ENCODE measurements around the gene TRMU. TPM values are rescaled to one million over a fixed set of nuclear protein-coding genes. Genes with fewer than 3 reads are reported as not detected.

Gene TRMU
- total and polyA plus RNA-seq, 4 experiments from 2014 or later = 14.5 to 93.0 (median 48.6) TPM

DNA sequence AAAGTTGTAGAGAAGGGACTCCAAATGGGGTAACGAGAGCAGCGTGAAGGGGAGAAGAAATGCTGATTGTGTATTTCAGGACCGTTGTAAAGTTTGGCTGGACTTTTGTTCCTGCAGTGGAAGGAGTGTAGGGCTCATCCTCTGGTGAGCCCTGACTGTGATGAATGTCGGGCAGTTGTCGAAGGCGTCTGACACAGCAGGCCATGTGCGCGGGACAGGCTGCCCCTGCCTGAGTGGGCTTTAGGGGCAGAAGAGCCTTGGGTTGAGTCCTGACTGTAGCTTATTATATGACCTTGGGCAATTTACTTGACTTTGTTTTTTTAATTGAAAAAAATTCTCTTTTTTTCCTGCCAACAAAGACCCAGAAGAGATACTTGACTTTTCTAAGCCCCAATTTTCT is 3.1 kb downstream of the TRMU start:
- no peak overlapping the region for H3K4me3 ChIP-seq (ENCODE audit: low read length in 2 of 2)
- peaks cover 17% of the 10 kb centered on the region for H3K4me1 ChIP-seq (ENCODE audit: insufficient read depth, low read length)
- Mint-ChIP-seq H3K4me1 (peaks cover 28 to 55% (median 42%) of the 10 kb centered on the region in 4 donors), H3K4me3 (peak overlapping the region in 2 of 8 donors; percentile 2 to 17), H3K36me3 (peaks cover 38 to 66% of the 10 kb centered on the region in 2 donors), H3K9me3 (no peaks in the 10 kb centered on the region), H3K27me3 (no peaks in the 10 kb centered on the region), H3K27ac (peak overlapping the region in 3 of 7 donors; percentile 23 to 61 (median 32))
- DNase-seq = no peak
- no peaks in the 10 kb centered on the region for H3K27me3 ChIP-seq (ENCODE audit: insufficient read depth, low read length)
- intact Hi-C loops (cut with micrococcal nuclease) = no loop called here
- H3K27ac ChIP-seq (ENCODE audit: low read depth, low read length) = no peak overlapping the region
- CTCF ChIA-PET (ENCODE audit: partially characterized antibody) = interaction anchor here (1.1 kb wide), 1 partner anchor 344 kb away, joined by 3 read pairs; no protein-coding TSS in a partner anchor
- H3K9me3 ChIP-seq (ENCODE audit: control insufficient read depth in 1 of 2, low read length in 2 of 2) = no peaks in the 10 kb centered on the region
- H3K36me3 ChIP-seq (ENCODE audit: insufficient read depth, low read length) = peaks cover 46% of the 10 kb centered on the region
- POLR2A ChIA-PET (ENCODE audit: partially characterized antibody) = no interaction called here

DNA sequence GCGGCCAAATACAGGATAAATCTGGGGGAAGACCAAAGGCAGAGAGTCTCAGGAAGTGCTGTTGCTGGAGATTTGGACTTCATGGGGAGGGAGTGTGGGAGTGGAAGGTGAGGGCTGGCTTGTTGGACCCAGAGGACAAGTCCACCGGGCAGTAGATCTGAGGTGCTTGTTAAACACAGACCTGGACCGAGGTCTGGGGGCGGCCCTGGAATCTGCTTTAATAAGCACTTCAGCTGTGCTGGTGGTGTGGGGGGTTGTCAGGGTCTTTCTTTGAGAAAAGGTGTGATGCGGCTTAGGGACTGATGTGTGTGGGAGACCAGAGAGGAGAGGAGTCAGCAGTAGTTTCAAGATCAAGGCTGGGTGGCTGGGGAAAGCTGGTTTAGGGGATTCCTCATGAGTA is 4.4 kb downstream of the TRMU start:
- Histone ChIP-seq H3K4me1 (ENCODE audit: insufficient read depth, low read length) (peaks cover 17% of the 10 kb centered on the region), H3K27me3 (ENCODE audit: insufficient read depth, low read length) (no peaks in the 10 kb centered on the region), H3K4me3 (ENCODE audit: low read length in 2 of 2) (no peak overlapping the region), H3K36me3 (ENCODE audit: insufficient read depth, low read length) (peaks cover 55% of the 10 kb centered on the region), H3K9me3 (ENCODE audit: control insufficient read depth in 1 of 2, low read length in 2 of 2) (no peaks in the 10 kb centered on the region), H3K27ac (ENCODE audit: low read depth, low read length) (no peak overlapping the region)
- DNase-seq = no peak
- H3K4me1 Mint-ChIP-seq = peaks cover 29 to 51% (median 39%) of the 10 kb centered on the region in 4 donors
- intact Hi-C loops (cut with micrococcal nuclease) = no loop called here
- no peaks in the 10 kb centered on the region for H3K27me3 Mint-ChIP-seq
- H3K36me3 Mint-ChIP-seq = peaks cover 45 to 80% of the 10 kb centered on the region in 2 donors
- ChIA-PET POLR2A (ENCODE audit: partially characterized antibody) (no interaction called here), CTCF (ENCODE audit: partially characterized antibody) (interaction anchor here (0.8 to 1.0 kb wide), 2 partner anchors 176 to 345 kb away, joined by 3 read pairs; no protein-coding TSS in a partner anchor)
- H3K27ac Mint-ChIP-seq = peak overlapping the region in 2 of 7 donors; percentile 10 to 74
- H3K4me3 Mint-ChIP-seq = peak overlapping the region in 1 of 8 donors; percentile 27
- H3K9me3 Mint-ChIP-seq = no peaks in the 10 kb centered on the region

DNA sequence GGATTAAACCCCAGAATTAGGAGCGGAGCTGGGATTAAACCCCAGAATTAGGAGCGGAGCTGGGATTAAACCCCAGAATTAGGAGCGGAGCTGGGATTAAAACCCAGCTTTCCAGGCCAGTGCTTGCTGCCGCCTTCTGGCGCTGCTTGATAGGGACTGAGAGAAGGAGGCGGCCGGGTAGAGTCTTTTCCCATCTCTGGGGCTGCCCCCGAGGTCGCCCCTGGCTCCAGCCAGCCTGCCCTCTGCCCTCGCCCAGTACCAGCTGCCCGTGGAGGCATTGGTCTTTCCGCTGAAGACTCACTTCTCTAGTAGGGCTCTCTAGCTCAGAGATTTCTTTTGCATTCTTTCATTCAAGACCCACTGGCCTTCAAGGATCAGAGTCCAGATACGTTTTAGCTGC is 5.2 kb downstream of the TRMU start:
- no peaks in the 10 kb centered on the region for H3K9me3 Mint-ChIP-seq
- peaks cover 57% of the 10 kb centered on the region for H3K36me3 ChIP-seq (ENCODE audit: insufficient read depth, low read length)
- DNase-seq = no peak
- H3K9me3 ChIP-seq (ENCODE audit: control insufficient read depth in 1 of 2, low read length in 2 of 2) = no peaks in the 10 kb centered on the region
- H3K27ac ChIP-seq (ENCODE audit: low read depth, low read length) = no peak overlapping the region
- no peak overlapping the region for H3K27ac Mint-ChIP-seq
- intact Hi-C loops (cut with micrococcal nuclease) = no loop called here
- peaks cover 17% of the 10 kb centered on the region for H3K4me1 ChIP-seq (ENCODE audit: insufficient read depth, low read length)
- H3K27me3 Mint-ChIP-seq = no peaks in the 10 kb centered on the region
- ChIA-PET POLR2A (ENCODE audit: partially characterized antibody) (no interaction called here), CTCF (ENCODE audit: partially characterized antibody) (interaction anchor here (0.8 to 1.0 kb wide), 2 partner anchors 176 to 346 kb away, joined by 3 read pairs; no protein-coding TSS in a partner anchor)
- peaks cover 29 to 46% (median 38%) of the 10 kb centered on the region in 4 donors for H3K4me1 Mint-ChIP-seq
- H3K4me3 Mint-ChIP-seq = no peak overlapping the region
- H3K4me3 ChIP-seq (ENCODE audit: low read length in 2 of 2) = no peak overlapping the region
- peaks cover 47 to 80% of the 10 kb centered on the region in 2 donors for H3K36me3 Mint-ChIP-seq
- H3K27me3 ChIP-seq (ENCODE audit: insufficient read depth, low read length) = no peaks in the 10 kb centered on the region

DNA sequence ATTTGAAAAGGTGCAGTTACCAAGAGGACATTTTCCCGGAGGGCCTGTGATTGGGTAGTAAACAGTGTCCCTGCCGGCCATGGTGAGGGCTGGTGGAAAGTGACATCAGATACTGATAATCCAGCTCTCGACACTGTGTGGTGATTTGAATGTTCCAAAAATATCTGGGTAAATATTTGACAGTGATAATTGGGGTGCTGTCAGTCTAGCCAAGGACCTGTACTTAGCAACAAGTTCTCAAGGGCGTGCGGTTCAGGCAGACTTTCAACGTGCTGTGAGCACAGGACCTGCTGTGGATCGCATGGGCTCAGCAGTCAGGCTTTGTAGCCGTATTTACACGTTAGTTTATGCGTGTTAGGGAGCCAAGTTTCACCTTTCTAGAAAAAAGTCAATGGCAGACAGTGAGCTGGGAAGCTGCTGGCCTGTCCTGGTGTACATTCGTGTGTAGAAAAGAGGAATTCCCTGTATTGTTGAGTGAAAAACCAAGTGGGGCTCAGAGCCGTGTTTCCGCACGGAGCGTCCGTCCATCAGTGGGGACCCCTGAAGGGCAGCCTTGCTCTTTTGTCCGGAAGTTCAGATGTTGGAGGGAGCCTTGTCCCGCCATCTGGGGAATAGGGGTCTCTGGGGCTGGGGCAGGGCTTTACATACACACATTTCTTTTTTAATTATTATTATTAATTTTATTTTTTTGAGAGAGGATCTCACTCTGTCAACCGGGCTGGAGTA is 11.3 kb downstream of the TRMU start:
- Histone ChIP-seq H3K9me3 (ENCODE audit: control insufficient read depth in 1 of 2, low read length in 2 of 2) (no peaks in the 10 kb centered on the region), H3K27me3 (ENCODE audit: insufficient read depth, low read length) (no peaks in the 10 kb centered on the region), H3K4me1 (ENCODE audit: insufficient read depth, low read length) (no peaks in the 10 kb centered on the region), H3K36me3 (ENCODE audit: insufficient read depth, low read length) (peaks cover 81% of the 10 kb centered on the region), H3K27ac (ENCODE audit: low read depth, low read length) (no peak overlapping the region), H3K4me3 (ENCODE audit: low read length in 2 of 2) (no peak overlapping the region)
- CTCF ChIA-PET (ENCODE audit: partially characterized antibody) = no interaction called here
- Mint-ChIP-seq H3K27me3 (no peaks in the 10 kb centered on the region), H3K4me1 (peaks cover 3 to 10% (median 5%) of the 10 kb centered on the region in 4 donors), H3K4me3 (no peak overlapping the region), H3K36me3 (peaks cover 58 to 87% of the 10 kb centered on the region in 2 donors), H3K9me3 (no peaks in the 10 kb centered on the region), H3K27ac (no peak overlapping the region)
- POLR2A ChIA-PET (ENCODE audit: partially characterized antibody) = interaction anchor here (0.9 kb wide), 1 partner anchor 10 kb away, joined by 3 read pairs; no protein-coding TSS in a partner anchor
- intact Hi-C loops (cut with micrococcal nuclease) = no loop called here
- peak in 1 of 5 donors; percentile 16 for DNase-seq

DNA sequence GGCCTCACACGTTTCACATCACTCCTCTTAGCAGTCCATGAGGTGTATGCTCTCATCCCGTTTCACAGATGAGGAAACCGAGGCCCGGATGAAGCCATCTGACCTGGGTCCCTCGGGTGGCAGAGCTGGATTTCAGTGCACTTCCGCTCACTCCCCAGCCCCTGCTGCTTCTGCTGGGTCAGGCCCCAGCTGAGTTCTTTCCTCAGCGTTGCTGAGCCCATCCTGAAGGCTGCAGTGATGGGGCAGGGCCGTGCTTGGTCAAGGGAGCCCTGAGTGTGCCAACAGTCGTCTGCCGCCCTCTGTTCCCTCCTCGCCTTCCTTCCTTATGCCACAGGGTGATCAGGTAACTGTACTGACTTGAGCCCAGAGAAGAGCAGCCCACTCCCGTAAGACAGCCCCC is 12.1 kb downstream of the TRMU start:
- Mint-ChIP-seq H3K36me3 (peaks cover 60 to 86% of the 10 kb centered on the region in 2 donors), H3K4me3 (no peak overlapping the region), H3K9me3 (no peaks in the 10 kb centered on the region), H3K27me3 (no peaks in the 10 kb centered on the region), H3K4me1 (peaks cover 3 to 6% (median 5%) of the 10 kb centered on the region in 4 donors), H3K27ac (no peak overlapping the region)
- Histone ChIP-seq H3K27ac (ENCODE audit: low read depth, low read length) (no peak overlapping the region), H3K36me3 (ENCODE audit: insufficient read depth, low read length) (peaks cover 83% of the 10 kb centered on the region), H3K9me3 (ENCODE audit: control insufficient read depth in 1 of 2, low read length in 2 of 2) (no peaks in the 10 kb centered on the region), H3K4me1 (ENCODE audit: insufficient read depth, low read length) (no peaks in the 10 kb centered on the region), H3K4me3 (ENCODE audit: low read length in 2 of 2) (no peak overlapping the region), H3K27me3 (ENCODE audit: insufficient read depth, low read length) (no peaks in the 10 kb centered on the region)
- POLR2A ChIA-PET (ENCODE audit: partially characterized antibody) = no interaction called here
- CTCF ChIA-PET (ENCODE audit: partially characterized antibody) = no interaction called here
- no peak for DNase-seq
- intact Hi-C loops (cut with micrococcal nuclease) = no loop called here

DNA sequence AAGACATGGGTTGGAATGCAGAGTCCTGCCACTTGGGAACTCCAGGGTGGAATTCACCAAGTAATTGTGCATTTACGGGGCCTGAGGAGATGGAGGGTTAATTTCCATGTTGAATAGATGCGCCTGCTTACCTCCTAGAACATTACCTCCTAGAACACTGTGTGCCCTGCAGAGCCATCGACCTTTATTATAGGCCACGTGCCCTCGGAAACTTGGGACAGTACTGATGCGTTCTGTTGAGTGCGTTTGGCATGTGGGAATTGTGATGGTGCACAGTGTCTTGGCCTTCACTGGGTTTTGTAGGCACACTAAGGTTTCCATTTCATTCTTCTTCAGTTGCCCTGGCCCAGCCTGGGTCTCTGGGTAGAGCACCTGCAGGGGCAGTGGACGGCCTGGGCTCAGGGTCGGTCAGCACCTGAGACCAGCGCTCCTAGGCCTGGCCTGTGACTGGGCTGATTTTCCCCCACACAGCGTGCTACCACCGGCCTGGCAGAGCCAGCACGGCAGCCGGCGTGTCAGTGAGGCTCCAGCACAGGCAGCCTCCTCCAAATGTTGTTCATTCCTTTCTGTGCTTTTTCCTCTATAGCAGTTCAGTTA is 12.7 kb downstream of the TRMU start:
- H3K9me3 Mint-ChIP-seq = no peaks in the 10 kb centered on the region
- intact Hi-C loops (cut with micrococcal nuclease) = no loop called here
- CTCF ChIA-PET (ENCODE audit: partially characterized antibody) = no interaction called here
- Histone ChIP-seq H3K27ac (ENCODE audit: low read depth, low read length) (no peak overlapping the region), H3K36me3 (ENCODE audit: insufficient read depth, low read length) (peaks cover 83% of the 10 kb centered on the region), H3K4me1 (ENCODE audit: insufficient read depth, low read length) (no peaks in the 10 kb centered on the region), H3K9me3 (ENCODE audit: control insufficient read depth in 1 of 2, low read length in 2 of 2) (no peaks in the 10 kb centered on the region), H3K27me3 (ENCODE audit: insufficient read depth, low read length) (no peaks in the 10 kb centered on the region), H3K4me3 (ENCODE audit: low read length in 2 of 2) (no peak overlapping the region)
- no peak overlapping the region for H3K4me3 Mint-ChIP-seq
- H3K27ac Mint-ChIP-seq = no peak overlapping the region
- peaks cover 63 to 84% of the 10 kb centered on the region in 2 donors for H3K36me3 Mint-ChIP-seq
- no peak for DNase-seq
- H3K4me1 Mint-ChIP-seq = peaks cover 1 to 6% (median 5%) of the 10 kb centered on the region in 4 donors
- H3K27me3 Mint-ChIP-seq = no peaks in the 10 kb centered on the region
- POLR2A ChIA-PET (ENCODE audit: partially characterized antibody) = no interaction called here

DNA sequence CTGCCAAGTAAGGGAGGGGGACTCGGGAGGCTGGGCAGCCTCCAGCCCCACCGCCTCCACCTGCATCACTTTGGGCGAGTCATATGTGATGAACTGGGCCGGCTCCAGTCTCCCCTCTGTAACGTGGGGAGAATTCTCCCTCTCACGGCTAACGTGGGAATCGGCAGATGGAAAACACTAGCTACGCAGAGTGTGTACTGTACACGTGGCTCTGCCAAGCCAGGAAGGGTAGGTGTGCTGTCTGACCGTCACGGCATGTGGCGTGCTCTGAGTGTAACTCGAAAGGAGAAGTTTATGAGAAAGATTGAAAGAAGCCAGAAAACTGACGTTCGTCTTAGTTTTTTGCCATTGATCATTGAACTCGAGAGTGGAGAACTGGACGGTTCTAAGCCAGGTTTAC is 13.7 kb downstream of the TRMU start:
- Histone ChIP-seq H3K27ac (ENCODE audit: low read depth, low read length) (no peak overlapping the region), H3K9me3 (ENCODE audit: control insufficient read depth in 1 of 2, low read length in 2 of 2) (no peaks in the 10 kb centered on the region), H3K27me3 (ENCODE audit: insufficient read depth, low read length) (no peaks in the 10 kb centered on the region), H3K36me3 (ENCODE audit: insufficient read depth, low read length) (peaks cover 85% of the 10 kb centered on the region), H3K4me3 (ENCODE audit: low read length in 2 of 2) (no peak overlapping the region), H3K4me1 (ENCODE audit: insufficient read depth, low read length) (no peaks in the 10 kb centered on the region)
- no peaks in the 10 kb centered on the region for H3K27me3 Mint-ChIP-seq
- H3K9me3 Mint-ChIP-seq = no peaks in the 10 kb centered on the region
- intact Hi-C loops (cut with micrococcal nuclease) = no loop called here
- DNase-seq = no peak
- H3K27ac Mint-ChIP-seq = peak overlapping the region in 1 of 7 donors; percentile 9
- ChIA-PET POLR2A (ENCODE audit: partially characterized antibody) (no interaction called here), CTCF (ENCODE audit: partially characterized antibody) (no interaction called here)
- H3K36me3 Mint-ChIP-seq = peaks cover 57 to 85% of the 10 kb centered on the region in 2 donors
- H3K4me3 Mint-ChIP-seq = no peak overlapping the region
- peaks cover 1 to 6% (median 3%) of the 10 kb centered on the region in 4 donors for H3K4me1 Mint-ChIP-seq

Data from CD4-positive, alpha-beta memory T cell (primary cell).